Measurements from ENCODE around the gene TMEM198.

TMEM198 gene

GRCh38 chr2:219571311-219572236 is 27.7 kb downstream of the TMEM198 start, which contains the start of gene OBSL1:
Gene OBSL1 (minus strand): TSS chr2:219571539. CDS start chr2:219571232, 307 bp downstream.
- Histone ChIP-seq H4K91ac (ENCODE audit: low read length) (peak within 1 kb of the TSS; percentile 93), H3K4ac (ENCODE audit: low read depth in 1 of 2, low read length in 2 of 2) (peak within 1 kb of the TSS; percentile 89 to 92), H3K4me3 (ENCODE audit: insufficient read depth in 1 of 2, low read depth in 1 of 2, low read length in 2 of 2) (peak within 1 kb of the TSS; percentile 77 to 88), H3K4me2 (ENCODE audit: low read length, poor library complexity, severe bottlenecking) (peak within 1 kb of the TSS; percentile 83), H3K27me3 (ENCODE audit: control insufficient read depth in 1 of 2, insufficient read depth in 1 of 2, low read length in 2 of 2) (peaks cover 20 to 22% of the 10 kb centered on the region in 2 experiments), H2BK5ac (ENCODE audit: low read depth, low read length, poor library complexity, severe bottlenecking) (peak within 1 kb of the TSS; percentile 12), H3K9ac (ENCODE audit: low read length) (peak within 1 kb of the TSS; percentile 80), H2BK15ac (ENCODE audit: low read depth, poor library complexity, severe bottlenecking) (peak within 1 kb of the TSS; percentile 89), H3K9me3 (ENCODE audit: control insufficient read depth, low read length) (no peaks in the 10 kb centered on the region), H3K27ac (ENCODE audit: low read length, poor library complexity, severe bottlenecking) (peak within 1 kb of the TSS; percentile 39), H3K18ac (ENCODE audit: low read depth in 1 of 2, low read length in 2 of 2) (peak within 1 kb of the TSS; percentile 90 to 96), H3K23ac (ENCODE audit: low read length in 2 of 2) (peak within 1 kb of the TSS; percentile 39 to 84), H2BK12ac (ENCODE audit: low read length in 2 of 2) (peak within 1 kb of the TSS; percentile 59 to 69), H3K4me1 (ENCODE audit: control insufficient read depth, insufficient read depth, low read depth, low read length) (peaks cover 20% of the 10 kb centered on the region), H3K14ac (ENCODE audit: low read length in 2 of 2) (peak within 1 kb of the TSS; percentile 17 to 96), H2AFZ (ENCODE audit: low read depth, low read length) (peak within 1 kb of the TSS; percentile 83), H2AK5ac (ENCODE audit: low read length, severe bottlenecking) (peak within 1 kb of the TSS; percentile 39), H3K36me3 (ENCODE audit: control insufficient read depth in 1 of 2, insufficient read depth in 2 of 2, low read depth in 1 of 2, low read length in 2 of 2) (peaks cover 20% of the 10 kb centered on the region in 2 experiments), H4K8ac (ENCODE audit: low read length) (peak within 1 kb of the TSS; percentile 95), H2BK120ac (ENCODE audit: low read depth, low read length) (peak within 1 kb of the TSS; percentile 96), H3K79me1 (replicated peaks; ENCODE audit: low read length, poor library complexity, severe bottlenecking) (peaks cover 15% of the 10 kb centered on the region)
- 3% methylated on average over 26 of the region's 42 CpGs for WGBS
- DNase-seq: peak; percentile 73

- H2AFZ ChIP-seq (ENCODE audit: low read depth, low read length): peak within 1 kb of the TSS; percentile 36
- H3K27ac ChIP-seq (ENCODE audit: low read length, poor library complexity, severe bottlenecking): peak within 1 kb of the TSS; percentile 39
- H3K23ac ChIP-seq (ENCODE audit: low read length in 2 of 2): no peak within 1 kb of the TSS
- H3K36me3 ChIP-seq (ENCODE audit: control insufficient read depth in 1 of 2, insufficient read depth in 2 of 2, low read depth in 1 of 2, low read length in 2 of 2): peaks cover 12% of the 10 kb centered on the region in 2 experiments
- peaks cover 13% of the 10 kb centered on the region for H3K79me1 ChIP-seq (replicated peaks; ENCODE audit: low read length, poor library complexity, severe bottlenecking)
- peak within 1 kb of the TSS; percentile 96 for H2BK120ac ChIP-seq (ENCODE audit: low read depth, low read length)
- H2BK15ac ChIP-seq (ENCODE audit: low read depth, poor library complexity, severe bottlenecking): peak within 1 kb of the TSS; percentile 55
- peaks cover 28 to 29% of the 10 kb centered on the region in 2 experiments for H3K27me3 ChIP-seq (ENCODE audit: control insufficient read depth in 1 of 2, insufficient read depth in 1 of 2, low read length in 2 of 2)
- peak within 1 kb of the TSS; percentile 12 for H2BK5ac ChIP-seq (ENCODE audit: low read depth, low read length, poor library complexity, severe bottlenecking)
- H3K4me1 ChIP-seq (ENCODE audit: control insufficient read depth, insufficient read depth, low read depth, low read length): peaks cover 25% of the 10 kb centered on the region
- H3K4me2 ChIP-seq (ENCODE audit: low read length, poor library complexity, severe bottlenecking): peak within 1 kb of the TSS; percentile 71
- WGBS: 87% methylated on average over 11 of the region's 13 CpGs
- H3K4ac ChIP-seq (ENCODE audit: low read depth in 1 of 2, low read length in 2 of 2): peak within 1 kb of the TSS; percentile 74 to 77
- H2BK12ac ChIP-seq (ENCODE audit: low read length in 2 of 2): peak within 1 kb of the TSS; percentile 59 to 69
- H3K9ac ChIP-seq (ENCODE audit: low read length): peak within 1 kb of the TSS; percentile 80
- no peak for DNase-seq
- H3K14ac ChIP-seq (ENCODE audit: low read length in 2 of 2): no peak within 1 kb of the TSS
- H2AK5ac ChIP-seq (ENCODE audit: low read length, severe bottlenecking): peak within 1 kb of the TSS; percentile 39
- H3K9me3 ChIP-seq (ENCODE audit: control insufficient read depth, low read length): no peaks in the 10 kb centered on the region
- H3K18ac ChIP-seq (ENCODE audit: low read depth in 1 of 2, low read length in 2 of 2): peak within 1 kb of the TSS; percentile 51 to 89
- peak within 1 kb of the TSS; percentile 71 to 88 for H3K4me3 ChIP-seq (ENCODE audit: insufficient read depth in 1 of 2, low read depth in 1 of 2, low read length in 2 of 2)
- H4K8ac ChIP-seq (ENCODE audit: low read length): peak within 1 kb of the TSS; percentile 88
- H4K91ac ChIP-seq (ENCODE audit: low read length): peak within 1 kb of the TSS; percentile 70
These were observed 28.6 kb downstream of the TMEM198 start, which contains the start of gene INHA for GRCh38 chr2:219572237-219573001. Gene INHA (plus strand): TSS chr2:219572310. CDS start chr2:219572375, 65 bp downstream.

- no peak overlapping the region for H3K14ac ChIP-seq (ENCODE audit: low read length in 2 of 2)
- no peak overlapping the region for H4K8ac ChIP-seq (ENCODE audit: low read length)
- no peak for DNase-seq
- H4K91ac ChIP-seq (ENCODE audit: low read length): no peak overlapping the region
- peaks cover 4 to 8% of the 10 kb centered on the region in 2 experiments for H3K36me3 ChIP-seq (ENCODE audit: control insufficient read depth in 1 of 2, insufficient read depth in 2 of 2, low read depth in 1 of 2, low read length in 2 of 2)
- no peak overlapping the region for H2BK5ac ChIP-seq (ENCODE audit: low read depth, low read length, poor library complexity, severe bottlenecking)
- no peak overlapping the region for H2AFZ ChIP-seq (ENCODE audit: low read depth, low read length)
- H3K4me3 ChIP-seq (ENCODE audit: insufficient read depth in 1 of 2, low read depth in 1 of 2, low read length in 2 of 2): no peak overlapping the region
- no peak overlapping the region for H3K4me2 ChIP-seq (ENCODE audit: low read length, poor library complexity, severe bottlenecking)
- no peak overlapping the region for H2BK120ac ChIP-seq (ENCODE audit: low read depth, low read length)
- H2BK15ac ChIP-seq (ENCODE audit: low read depth, poor library complexity, severe bottlenecking): no peak overlapping the region
- no peak overlapping the region for H3K27ac ChIP-seq (ENCODE audit: low read length, poor library complexity, severe bottlenecking)
- H3K18ac ChIP-seq (ENCODE audit: low read depth in 1 of 2, low read length in 2 of 2): no peak overlapping the region
- no peaks in the 10 kb centered on the region for H3K9me3 ChIP-seq (ENCODE audit: control insufficient read depth, low read length)
- no peak overlapping the region for H3K23ac ChIP-seq (ENCODE audit: low read length in 2 of 2)
- H3K27me3 ChIP-seq (ENCODE audit: control insufficient read depth in 1 of 2, insufficient read depth in 1 of 2, low read length in 2 of 2): peaks cover 35 to 36% of the 10 kb centered on the region in 2 experiments
- peaks cover 25% of the 10 kb centered on the region for H3K4me1 ChIP-seq (ENCODE audit: control insufficient read depth, insufficient read depth, low read depth, low read length)
- no peak overlapping the region for H3K9ac ChIP-seq (ENCODE audit: low read length)
- no peak overlapping the region for H2BK12ac ChIP-seq (ENCODE audit: low read length in 2 of 2)
- no peak overlapping the region for H3K4ac ChIP-seq (ENCODE audit: low read depth in 1 of 2, low read length in 2 of 2)
- no peak overlapping the region for H2AK5ac ChIP-seq (ENCODE audit: low read length, severe bottlenecking)
- 95% methylated on average over 2 of the region's 5 CpGs for WGBS
- peaks cover 7% of the 10 kb centered on the region for H3K79me1 ChIP-seq (replicated peaks; ENCODE audit: low read length, poor library complexity, severe bottlenecking)
These were observed 29.3 kb downstream of the TMEM198 start for GRCh38 chr2:219573166-219573565.

Data from mesenchymal stem cell (in vitro differentiated cells and primary cell).